Suprapubic skin (tissue), 4 donors: Measurements from ENCODE around the gene CKB. TPM values are rescaled to one million over a fixed set of nuclear protein-coding genes. Genes with fewer than 3 reads are reported as not detected.

Experiments used
- DNase-seq, 2 donors: peaks; one replicate each; pipeline ENCODE4 v3.0.0-alpha.2; 2019; ENCODE audit warnings: low spot score in 2 of 2
- H3K27ac ChIP-seq: fragments of 200-600 bp; sonication (generic); one replicate; pipeline ENCODE4 v1.5.1; 2019
- H3K27me3 ChIP-seq: fragments of 200-600 bp; sonication (generic); one replicate; pipeline ENCODE4 v1.5.1; 2019
- H3K36me3 ChIP-seq: fragments of 200-600 bp; sonication (generic); one replicate; pipeline ENCODE4 v1.5.1; 2019
- H3K4me1 ChIP-seq: fragments of 200-600 bp; sonication (generic); one replicate; pipeline ENCODE4 v1.5.1; 2019
- H3K4me3 ChIP-seq: fragments of 200-600 bp; sonication (generic); one replicate; pipeline ENCODE4 v1.5.1; 2019; ENCODE audit warnings: mild to moderate bottlenecking
- H3K9me3 ChIP-seq: fragments of 200-600 bp; sonication (generic); one replicate; pipeline ENCODE4 v1.5.1; 2019
- EP300 ChIP-seq: sonication (generic); formaldehyde crosslinking; IDR thresholded peaks from one replicate; pipeline ENCODE4 v1.6.1; 2017; ENCODE audit warnings: antibody characterized with exemption
- POLR2A ChIP-seq, 2 donors: fragments of 450-650 bp; IDR thresholded peaks; one replicate each; pipeline ENCODE4 v1.6.1; 2017; ENCODE audit warnings: antibody characterized with exemption in 2 of 2, mild to moderate bottlenecking in 2 of 2, moderate library complexity in 2 of 2
- POLR2AphosphoS5 ChIP-seq, 3 donors: sonication (generic); formaldehyde crosslinking; IDR thresholded peaks; one replicate each; pipeline ENCODE4 v1.6.1; 2017; ENCODE audit warnings: antibody characterized with exemption in 3 of 3
- WGBS: methylation state at CpG from one replicate; pipeline ENCODE4 v1.1.5; 2018; 5-methylcytosine and 5-hydroxymethylcytosine counted together
- total RNA-seq, 4 donors: library from RNA; depleted of rRNA; stranded (reverse); fragments of >200 nt; gene quantifications; one replicate each; pipeline ENCODE4 v1.1.0, GENCODE V29; 2016
- TF ChIP-seq, protein P1 (sequence below), 2 donors: fragments of 200-600 bp in 1 of 2; fragments of 450-650 bp in 1 of 2; sonication (generic) in 1 of 2; IDR thresholded peaks; one replicate each; pipeline ENCODE4 v1.5.1; 2016 to 2019; ENCODE audit warnings: antibody characterized with exemption in 2 of 2, mild to moderate bottlenecking in 1 of 2, moderate library complexity in 1 of 2

CKB gene
- total RNA-seq, 4 donors from 2014 or later: 107 to 172 (median 128) TPM

DNA sequence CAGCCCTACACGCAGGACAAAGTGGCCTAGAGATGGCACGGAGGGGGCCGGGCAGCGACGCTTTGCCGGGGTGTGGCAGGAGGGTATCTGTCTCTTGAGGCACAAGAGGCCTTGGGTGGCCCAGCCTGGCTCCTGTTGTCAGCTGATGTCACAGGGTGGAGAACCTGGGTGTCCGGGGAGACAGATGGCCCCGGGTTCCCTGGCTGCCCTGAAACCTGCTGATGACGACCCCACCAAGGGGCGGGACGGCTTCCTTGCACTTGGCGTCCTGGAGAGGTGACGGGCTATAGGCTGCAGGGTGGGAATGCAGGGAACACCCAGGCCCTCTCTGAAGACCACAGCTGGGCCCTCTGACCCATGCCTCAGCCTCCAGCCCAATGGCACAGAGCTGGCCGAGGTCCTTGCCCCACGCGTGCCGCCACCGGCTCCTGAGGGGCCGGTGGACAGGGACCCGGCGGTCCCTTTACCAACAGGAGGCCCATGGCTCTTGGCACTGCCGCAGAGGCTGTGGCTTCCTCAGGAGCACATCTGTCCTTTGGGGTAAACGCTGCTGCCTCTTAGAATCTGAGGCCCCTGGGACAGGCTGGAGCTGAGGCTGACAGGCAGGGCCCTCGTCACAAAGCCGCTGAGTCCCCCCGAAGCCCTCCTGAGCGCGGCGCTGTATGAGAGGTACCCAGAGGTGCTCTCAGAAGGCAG, 22.7 kb upstream of the CKB start:
- whole genome bisulfite sequencing: 88% methylated on average over 17 of the region's 29 CpGs
- peak in 1 of 2 donors; percentile 69 for DNase-seq
- no peak for TF ChIP-seq POLR2A (IDR thresholded peaks at IDR 0.05)
- TF ChIP-seq EP300: no peak
- TF ChIP-seq POLR2AphosphoS5 (IDR thresholded peaks at IDR 0.05): no peak
- TF ChIP-seq, protein P1, sequence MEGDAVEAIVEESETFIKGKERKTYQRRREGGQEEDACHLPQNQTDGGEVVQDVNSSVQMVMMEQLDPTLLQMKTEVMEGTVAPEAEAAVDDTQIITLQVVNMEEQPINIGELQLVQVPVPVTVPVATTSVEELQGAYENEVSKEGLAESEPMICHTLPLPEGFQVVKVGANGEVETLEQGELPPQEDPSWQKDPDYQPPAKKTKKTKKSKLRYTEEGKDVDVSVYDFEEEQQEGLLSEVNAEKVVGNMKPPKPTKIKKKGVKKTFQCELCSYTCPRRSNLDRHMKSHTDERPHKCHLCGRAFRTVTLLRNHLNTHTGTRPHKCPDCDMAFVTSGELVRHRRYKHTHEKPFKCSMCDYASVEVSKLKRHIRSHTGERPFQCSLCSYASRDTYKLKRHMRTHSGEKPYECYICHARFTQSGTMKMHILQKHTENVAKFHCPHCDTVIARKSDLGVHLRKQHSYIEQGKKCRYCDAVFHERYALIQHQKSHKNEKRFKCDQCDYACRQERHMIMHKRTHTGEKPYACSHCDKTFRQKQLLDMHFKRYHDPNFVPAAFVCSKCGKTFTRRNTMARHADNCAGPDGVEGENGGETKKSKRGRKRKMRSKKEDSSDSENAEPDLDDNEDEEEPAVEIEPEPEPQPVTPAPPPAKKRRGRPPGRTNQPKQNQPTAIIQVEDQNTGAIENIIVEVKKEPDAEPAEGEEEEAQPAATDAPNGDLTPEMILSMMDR (IDR thresholded peaks at IDR 0.05): no peak
- no peak overlapping the region for H3K27ac ChIP-seq
- no peak overlapping the region for H3K4me3 ChIP-seq
- H3K27me3 ChIP-seq: no peaks in the 10 kb centered on the region
- H3K36me3 ChIP-seq: no peaks in the 10 kb centered on the region
- peaks cover 85% of the 10 kb centered on the region for H3K4me1 ChIP-seq
- no peaks in the 10 kb centered on the region for H3K9me3 ChIP-seq

- peak overlapping the region; percentile 1 for H3K27ac ChIP-seq
- no peaks in the 10 kb centered on the region for H3K27me3 ChIP-seq
- TF ChIP-seq POLR2AphosphoS5 (IDR thresholded peaks at IDR 0.05) (no peak), EP300 (no peak), POLR2A (IDR thresholded peaks at IDR 0.05) (no peak)
- TF ChIP-seq, protein P1 (IDR thresholded peaks at IDR 0.05): no peak
- WGBS: 86% methylated on average over 4 of the region's 35 CpGs
- no peak overlapping the region for H3K4me3 ChIP-seq
- H3K9me3 ChIP-seq: no peaks in the 10 kb centered on the region
- peaks cover 85% of the 10 kb centered on the region for H3K4me1 ChIP-seq
- H3K36me3 ChIP-seq: no peaks in the 10 kb centered on the region
- peak in 1 of 2 donors; percentile 58 for DNase-seq
Measured at GRCh38 chr14:103544388-103545218, 22.0 kb upstream of the CKB start.

DNA sequence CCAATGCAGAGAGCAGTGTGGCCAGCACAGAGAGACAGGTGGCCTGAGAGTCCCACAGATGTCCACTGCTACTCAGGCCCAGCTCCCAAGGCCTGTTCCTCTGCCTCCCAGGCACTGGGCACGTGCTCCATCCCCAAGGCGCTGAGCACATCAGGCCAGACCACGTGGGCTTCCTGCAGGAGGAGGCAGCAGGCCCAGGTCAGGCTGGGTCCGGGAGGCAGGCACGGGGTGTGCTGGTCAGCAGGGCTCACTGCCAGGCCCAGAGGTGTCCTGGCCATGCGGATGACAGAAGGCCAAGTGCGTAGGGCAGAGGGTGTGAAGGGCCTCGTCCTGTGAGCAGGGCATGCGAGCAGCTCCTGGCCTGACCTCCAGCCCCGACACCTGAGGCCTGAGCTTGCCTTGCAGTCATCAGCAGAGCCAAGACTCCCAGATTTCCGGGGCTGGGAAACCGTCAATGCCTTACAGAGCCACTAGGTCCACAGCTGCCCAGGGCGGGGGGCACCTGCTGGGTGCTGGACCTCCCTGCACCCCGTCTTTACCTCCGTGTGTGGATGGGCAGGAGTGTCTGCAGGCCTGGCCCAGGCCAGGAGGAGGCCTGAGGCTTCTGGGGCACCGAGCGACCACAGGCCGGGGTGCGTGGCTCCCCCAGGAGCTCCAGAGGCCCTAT, 21.2 kb upstream of the CKB start:
- WGBS: no CpG with 5 or more reads among the region's 19 CpGs
- Histone ChIP-seq H3K27me3 (no peaks in the 10 kb centered on the region), H3K36me3 (no peaks in the 10 kb centered on the region), H3K9me3 (no peaks in the 10 kb centered on the region), H3K27ac (peak overlapping the region; percentile 1), H3K4me1 (peaks cover 85% of the 10 kb centered on the region), H3K4me3 (no peak overlapping the region)
- DNase-seq: no peak
- no peak for TF ChIP-seq EP300
- no peak for TF ChIP-seq POLR2AphosphoS5 (IDR thresholded peaks at IDR 0.05)
- TF ChIP-seq, protein P1 (IDR thresholded peaks at IDR 0.05): no peak
- no peak for TF ChIP-seq POLR2A (IDR thresholded peaks at IDR 0.05)

- no peak for DNase-seq
- no peak overlapping the region for H3K4me3 ChIP-seq
- no peak for TF ChIP-seq POLR2A (IDR thresholded peaks at IDR 0.05)
- TF ChIP-seq, protein P1 (IDR thresholded peaks at IDR 0.05): no peak
- no peak for TF ChIP-seq EP300
- TF ChIP-seq POLR2AphosphoS5 (IDR thresholded peaks at IDR 0.05): no peak
- WGBS: 60% methylated on average over 1 of the region's 10 CpGs
- no peaks in the 10 kb centered on the region for H3K27me3 ChIP-seq
- no peaks in the 10 kb centered on the region for H3K36me3 ChIP-seq
- peak overlapping the region; percentile 65 for H3K27ac ChIP-seq
- H3K4me1 ChIP-seq: peaks cover 86% of the 10 kb centered on the region
- no peaks in the 10 kb centered on the region for H3K9me3 ChIP-seq
Measured at GRCh38 chr14:103543140-103543539, 20.5 kb upstream of the CKB start.
